ENCODE results near the gene LANCL2.
A peak's percentile ranks its signal among the peaks of the same experiment; 100 is the strongest.
"Not testable (repeated sequence)": the region's sequence is repeated elsewhere in the genome, so short reads cannot be mapped to it uniquely, and the experiment has no call there.

Gene LANCL2

DNA sequence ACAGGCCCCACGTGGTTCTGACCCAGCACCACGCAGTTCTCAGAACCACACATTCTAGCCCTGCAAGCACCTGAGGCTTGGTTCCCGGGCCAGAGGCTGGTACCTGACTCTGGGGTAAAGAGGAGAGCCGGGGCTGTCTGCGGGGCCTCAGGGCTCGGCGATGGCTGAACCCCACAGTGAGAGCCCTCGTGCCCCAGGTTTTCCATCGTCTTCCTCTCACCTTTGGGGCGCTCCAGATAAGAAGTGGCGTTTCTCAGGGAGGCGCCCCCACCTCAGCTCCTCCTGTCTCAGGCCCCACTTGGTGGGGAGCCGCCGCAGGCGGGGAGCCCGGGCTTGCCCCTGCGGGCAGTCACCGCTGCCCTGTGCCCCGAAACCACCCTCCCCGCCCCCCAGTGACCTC is 2.2 kb upstream of the LANCL2 start:
- no peak for DNase-seq (ENCODE audit: low read depth)

DNA sequence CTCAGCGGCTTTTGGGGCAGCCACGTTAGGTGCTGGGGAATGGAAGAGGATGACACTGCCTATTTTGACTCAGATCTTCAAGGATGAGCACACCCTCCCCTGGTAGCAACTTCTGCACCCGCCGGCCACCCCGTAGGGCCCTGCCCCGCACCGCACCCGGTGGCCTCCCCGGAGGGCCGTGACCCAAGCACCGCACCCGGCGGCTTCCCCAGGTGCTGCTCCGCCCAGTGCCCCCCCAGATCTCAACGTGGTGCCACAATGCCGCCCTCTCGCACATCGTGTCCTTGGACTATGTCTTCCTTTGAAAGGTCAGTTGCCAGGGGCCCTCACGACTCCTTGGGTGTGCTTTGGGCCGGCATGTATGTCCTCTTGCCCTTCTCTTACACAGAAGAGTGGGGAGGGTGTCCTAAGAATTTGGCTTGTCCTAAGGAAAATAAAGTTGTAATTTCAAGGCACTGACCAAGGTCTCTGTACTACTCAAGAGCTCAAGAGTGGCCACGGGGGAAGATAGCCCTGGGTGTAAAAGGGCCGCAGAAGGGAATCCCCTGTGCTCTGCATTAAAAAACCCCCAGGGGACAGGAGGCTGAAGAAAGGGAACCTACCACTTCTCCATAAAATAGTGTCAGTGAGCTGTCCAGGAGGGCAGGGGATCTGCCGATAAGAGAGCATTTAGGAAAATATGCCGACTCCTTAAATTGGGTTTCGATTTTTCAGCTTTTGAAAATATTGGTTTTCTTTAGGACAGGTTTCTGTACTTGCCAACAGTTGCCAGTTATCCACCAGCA is 1.6 kb upstream of the LANCL2 start:
- DNase-seq (ENCODE audit: low read depth) = no peak

DNA sequence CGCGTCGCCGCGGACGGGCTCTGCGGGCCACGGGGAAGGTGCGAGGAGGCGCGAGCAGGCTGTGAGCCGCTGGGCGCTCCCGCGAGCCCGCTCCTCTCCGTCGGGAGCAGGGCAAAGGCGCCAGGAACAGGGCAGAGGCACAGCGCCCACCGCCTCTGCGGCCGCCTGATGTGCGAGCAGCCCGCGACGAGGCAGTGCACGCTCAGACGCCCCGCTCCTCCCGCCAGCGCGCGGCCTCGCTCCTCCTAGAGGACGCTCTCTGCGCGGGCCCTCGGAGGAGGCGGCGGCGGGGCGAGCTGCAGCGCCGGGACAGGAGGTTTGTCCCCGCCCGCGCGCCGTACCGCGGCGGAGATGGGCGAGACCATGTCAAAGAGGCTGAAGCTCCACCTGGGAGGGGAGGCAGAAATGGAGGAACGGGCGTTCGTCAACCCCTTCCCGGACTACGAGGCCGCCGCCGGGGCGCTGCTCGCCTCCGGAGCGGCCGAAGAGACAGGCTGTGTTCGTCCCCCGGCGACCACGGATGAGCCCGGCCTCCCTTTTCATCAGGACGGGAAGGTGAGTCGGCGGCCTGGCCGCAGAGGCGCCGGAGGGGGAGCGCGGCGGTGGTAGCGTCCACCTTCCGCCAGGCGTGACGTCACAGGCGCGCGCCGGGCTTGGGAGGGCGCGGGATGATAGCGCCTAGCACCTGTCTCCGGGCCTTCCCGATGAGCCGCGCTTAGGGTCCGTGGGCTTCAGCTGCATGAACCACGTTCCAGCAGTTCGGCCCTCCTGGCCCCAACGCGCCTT is 731 bp downstream of the LANCL2 start:
- peak; percentile 82 for DNase-seq (ENCODE audit: low read depth)

DNA sequence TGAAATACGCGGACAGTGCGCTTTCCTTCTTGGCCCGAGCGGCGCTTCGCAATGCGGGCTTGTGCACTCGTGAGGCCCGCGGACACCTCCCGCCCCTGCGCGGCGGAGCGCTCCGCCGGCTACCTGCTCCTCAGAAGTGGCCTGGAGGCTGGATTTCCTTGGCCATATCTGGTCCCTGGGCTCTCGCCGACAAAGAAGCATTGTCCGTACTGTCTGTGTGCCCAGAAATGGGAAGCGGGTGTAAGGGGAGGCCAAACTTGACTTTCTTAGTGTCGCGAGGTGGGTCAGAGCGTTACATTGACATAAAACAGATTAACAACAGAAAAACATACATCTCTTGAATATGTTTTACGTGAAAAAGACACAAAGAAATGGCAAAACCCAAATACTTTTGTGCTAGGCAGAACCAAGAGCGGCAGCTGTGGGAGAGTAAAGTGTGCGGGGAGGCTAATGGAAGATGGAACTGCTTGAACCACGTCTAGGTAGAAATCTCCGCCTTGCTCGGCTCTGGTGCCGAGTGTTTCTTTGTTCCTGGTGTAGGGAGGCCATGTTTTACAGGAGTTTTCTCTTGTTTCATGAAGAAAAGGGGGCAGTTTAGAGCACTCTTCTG is 1.4 kb downstream of the LANCL2 start:
- no peak for DNase-seq (ENCODE audit: low read depth)

DNA sequence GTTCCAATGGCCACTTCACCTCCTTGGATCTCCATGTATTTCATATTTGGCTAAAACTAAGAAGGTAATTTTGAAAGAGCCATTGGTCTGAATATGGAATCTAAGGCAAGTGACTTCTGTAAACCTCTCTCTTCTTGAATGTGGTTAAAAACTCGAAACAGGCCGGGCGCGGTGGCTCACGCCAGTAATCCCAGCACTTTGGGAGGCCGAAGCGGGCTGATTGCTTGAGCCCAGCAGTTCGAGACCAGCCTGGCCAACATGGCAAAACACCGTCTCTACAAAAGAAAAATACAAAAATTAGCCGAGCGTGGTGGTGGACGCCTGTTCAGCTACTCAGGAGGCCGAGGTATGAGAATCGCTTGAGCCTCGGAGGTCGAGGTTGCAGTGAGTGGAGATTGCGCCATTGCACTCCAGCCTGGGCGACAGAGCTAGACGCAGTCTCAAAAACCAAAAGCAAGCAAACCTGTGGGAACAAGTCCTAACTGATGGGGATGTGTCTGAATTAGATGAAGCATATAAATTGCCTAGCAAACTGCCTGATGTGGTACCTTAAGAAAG is 2.2 kb downstream of the LANCL2 start:
- DNase-seq (ENCODE audit: low read depth) = no peak

DNA sequence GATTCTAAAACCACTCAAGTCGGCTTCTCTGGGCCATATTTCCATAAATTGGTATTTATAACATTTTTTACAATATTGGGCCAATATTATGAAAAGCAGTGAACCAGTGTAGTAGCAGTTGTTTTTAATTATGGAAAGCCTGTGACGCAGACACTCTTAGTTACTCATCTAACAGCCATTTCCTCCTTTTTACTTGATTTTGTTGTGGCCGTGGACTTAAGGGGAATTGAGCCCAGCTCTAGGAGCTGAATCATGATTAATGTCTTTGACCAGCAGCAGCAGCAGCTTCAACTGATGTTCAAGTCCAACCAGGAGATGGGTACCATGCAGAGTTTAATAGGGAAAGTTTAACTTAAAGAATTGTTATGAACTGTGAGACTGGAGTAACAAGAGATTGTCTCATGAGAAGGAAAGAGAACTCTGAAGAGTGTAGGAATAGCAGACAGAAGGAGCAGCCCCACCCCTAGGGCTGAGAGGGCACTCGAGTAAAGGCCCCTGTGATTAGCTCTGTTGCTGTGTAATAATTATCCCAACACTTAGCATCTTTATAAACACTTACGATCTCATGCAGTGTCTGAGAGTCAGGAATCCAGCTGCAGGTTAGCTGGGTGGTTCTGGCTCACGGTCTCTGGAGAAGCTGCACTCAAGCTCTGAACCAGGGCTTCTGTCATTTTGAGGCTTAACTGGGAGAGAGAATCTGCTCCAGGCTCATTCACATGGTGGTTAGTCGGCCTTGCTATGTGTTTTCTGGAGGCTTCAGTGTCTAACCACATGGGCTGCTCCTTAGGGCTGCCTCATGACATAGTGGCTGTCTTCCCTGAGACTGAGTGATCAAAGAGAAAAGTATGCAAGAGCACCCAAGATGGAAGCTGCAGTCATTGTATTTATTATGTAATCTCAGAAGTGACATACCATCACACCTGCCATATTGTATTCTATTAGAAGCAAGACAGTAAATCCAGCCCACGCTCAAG is 4.6 kb downstream of the LANCL2 start:
- DNase-seq (ENCODE audit: low read depth) = peak; percentile 82

DNA sequence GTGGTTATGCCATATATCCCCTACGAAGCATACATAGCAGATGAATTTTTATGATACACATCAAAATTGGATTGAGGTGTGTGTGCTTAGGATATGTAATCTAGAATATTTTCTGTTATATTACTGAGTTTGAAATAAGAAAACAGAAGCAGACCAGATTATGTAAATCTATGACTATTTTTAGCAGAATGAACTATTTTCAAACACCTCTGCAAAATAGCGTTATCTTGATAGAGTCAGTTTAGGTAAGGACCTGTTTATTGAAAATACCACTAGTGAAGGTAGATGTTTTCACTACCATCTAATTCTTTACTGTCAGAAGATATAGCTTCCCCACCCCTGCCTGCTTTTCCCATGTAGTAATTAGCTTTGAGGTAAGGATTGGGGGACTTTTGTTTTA is 9.1 kb downstream of the LANCL2 start:
- no peak for DNase-seq (ENCODE audit: low read depth)

DNA sequence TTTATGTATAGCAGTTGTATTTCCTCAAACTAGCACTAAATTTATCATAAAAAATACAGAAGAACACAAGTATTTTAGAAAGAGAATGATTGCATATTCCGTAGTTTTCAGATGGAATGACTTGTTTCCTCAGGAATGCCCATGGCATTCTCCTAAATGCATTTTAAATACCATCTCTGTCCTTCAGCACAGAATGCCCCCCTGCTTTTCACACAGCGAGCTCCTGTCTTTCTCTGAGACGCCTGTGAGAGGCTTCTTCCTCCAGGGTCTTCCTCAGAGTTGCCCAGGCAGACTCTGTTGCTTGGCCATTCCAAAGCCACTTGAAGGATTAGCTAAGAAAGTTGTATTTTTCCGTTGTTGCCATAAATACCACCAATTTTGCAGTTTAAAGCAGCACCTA is 10.1 kb downstream of the LANCL2 start:
- no peak for DNase-seq (ENCODE audit: low read depth)

DNA sequence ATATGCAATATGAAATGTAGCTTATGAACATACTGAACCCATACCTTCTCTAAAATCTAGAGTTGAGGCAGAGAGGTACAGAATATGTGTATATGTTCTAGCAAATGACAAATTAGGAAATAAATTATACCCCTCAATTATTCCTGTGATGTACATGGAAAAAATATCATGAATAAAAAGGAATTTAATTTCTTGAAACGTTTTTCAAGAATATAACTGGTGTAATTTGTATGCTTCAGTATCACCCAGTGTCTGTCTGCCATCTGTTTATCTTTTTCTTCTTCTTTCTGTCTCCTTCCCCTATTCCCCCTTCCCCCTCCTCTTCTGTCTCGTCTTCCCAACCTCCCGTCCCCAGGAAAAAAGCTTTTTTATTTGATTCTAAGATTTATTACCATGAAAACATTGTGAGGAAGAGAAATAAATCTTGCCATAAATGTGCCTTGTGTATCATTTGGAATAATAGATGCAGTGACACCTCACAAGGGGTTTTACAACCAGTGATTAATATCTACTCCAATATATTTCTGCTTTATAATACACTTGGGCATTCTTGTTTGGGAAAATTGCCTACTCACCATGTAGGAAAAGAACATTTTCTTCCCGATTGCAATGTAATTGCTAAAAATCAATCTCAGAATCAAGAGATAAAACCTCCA is 12.2 kb downstream of the LANCL2 start:
- no peak for DNase-seq (ENCODE audit: low read depth)

DNA sequence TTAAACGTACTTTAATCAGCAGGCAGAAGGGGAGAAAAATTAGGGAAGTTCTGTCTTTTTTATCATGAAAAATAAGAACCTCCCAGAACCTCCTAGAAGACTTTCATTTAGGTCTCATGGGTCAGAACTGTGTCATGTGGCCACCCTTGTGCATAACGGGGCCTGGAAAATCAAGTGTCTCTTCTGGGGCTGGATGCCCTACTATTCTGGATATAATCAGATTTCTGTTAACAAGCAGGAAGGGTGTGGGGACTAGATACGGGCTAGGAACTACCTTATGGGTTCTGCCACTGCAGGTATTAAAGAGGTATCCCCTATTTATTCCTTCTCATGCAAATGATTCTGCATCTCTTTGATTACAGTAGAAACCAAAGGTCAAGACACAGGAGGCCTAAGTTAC is 14.1 kb downstream of the LANCL2 start:
- no peak for DNase-seq (ENCODE audit: low read depth)

DNA sequence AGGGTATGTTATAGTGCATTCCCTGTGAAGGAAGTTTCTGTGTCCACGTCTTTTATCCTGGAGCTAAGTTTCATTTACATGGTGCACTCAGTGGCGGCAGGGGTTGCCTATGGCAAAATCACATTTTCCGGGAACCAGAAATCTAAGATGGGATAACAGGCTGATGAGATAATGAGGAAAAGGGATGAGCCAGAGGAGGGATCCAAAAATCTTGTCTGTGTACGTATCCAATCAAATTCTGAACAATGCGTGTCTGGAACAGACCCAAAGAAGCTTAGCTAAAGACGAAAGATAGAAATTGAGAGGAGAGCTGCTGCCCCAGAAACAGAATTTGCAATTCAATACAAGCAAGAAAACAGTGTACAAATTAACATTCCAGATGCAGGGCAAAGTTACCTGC is 16.1 kb downstream of the LANCL2 start:
- DNase-seq (ENCODE audit: low read depth) = no peak

DNA sequence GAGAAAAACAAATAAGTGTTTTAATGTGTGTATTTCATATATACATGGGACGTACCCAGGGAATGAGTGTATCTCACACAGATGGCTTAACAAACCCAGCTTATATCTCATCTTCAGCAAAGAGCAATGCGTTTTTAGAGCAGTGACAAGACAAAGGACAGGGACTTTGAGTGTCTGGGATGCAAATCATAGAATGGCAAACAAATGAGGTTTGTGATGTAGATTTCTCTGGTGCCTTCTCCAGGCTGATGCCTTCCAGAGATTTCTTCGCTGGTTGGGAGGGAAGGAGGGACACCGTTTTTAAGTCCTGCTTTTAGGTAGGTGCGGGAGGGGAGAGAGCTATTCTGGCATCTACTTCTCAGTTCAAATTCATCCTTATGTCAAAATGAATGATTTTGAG is 16.6 kb downstream of the LANCL2 start:
- no peak for DNase-seq (ENCODE audit: low read depth)

DNA sequence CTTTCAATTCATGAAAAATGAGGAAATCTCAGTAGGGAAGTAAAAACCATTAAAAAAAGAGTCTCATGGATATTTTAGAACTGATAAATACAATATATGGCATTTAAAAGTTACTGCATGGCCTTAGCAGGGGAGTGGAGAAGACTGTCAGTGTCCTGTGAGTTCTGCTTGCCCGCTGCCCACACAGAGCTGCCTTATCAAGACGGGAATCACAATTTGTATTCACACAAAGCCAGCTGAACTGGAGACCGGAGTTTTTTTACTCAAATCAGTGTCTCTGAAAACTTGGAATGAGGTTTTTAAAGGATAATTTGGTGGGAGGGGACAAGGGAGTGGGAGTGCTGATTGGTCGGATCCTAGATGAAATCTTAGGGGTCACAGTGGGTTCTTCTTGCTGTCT is 17.1 kb downstream of the LANCL2 start:
- DNase-seq (ENCODE audit: low read depth) = no peak

DNA sequence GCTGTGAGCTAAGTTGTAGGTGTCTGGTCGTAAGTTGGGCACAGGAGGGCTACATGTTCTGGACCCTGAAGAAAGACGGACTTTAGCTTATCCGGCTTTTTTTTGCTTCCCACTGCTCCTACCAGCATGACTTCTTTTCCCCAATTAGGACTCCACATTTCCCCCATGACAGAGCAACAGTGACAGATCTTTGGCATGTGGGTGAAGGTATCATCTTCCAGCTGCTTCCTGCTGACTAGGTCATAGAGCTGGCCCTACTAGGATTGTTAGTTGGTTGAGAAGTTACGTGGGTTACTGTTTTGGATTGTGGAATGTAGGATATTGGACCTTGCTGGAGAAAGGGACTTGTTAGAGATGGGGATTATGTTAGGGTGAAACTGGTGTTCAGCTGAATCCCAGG is 21.4 kb downstream of the LANCL2 start:
- no peak for DNase-seq (ENCODE audit: low read depth)

DNA sequence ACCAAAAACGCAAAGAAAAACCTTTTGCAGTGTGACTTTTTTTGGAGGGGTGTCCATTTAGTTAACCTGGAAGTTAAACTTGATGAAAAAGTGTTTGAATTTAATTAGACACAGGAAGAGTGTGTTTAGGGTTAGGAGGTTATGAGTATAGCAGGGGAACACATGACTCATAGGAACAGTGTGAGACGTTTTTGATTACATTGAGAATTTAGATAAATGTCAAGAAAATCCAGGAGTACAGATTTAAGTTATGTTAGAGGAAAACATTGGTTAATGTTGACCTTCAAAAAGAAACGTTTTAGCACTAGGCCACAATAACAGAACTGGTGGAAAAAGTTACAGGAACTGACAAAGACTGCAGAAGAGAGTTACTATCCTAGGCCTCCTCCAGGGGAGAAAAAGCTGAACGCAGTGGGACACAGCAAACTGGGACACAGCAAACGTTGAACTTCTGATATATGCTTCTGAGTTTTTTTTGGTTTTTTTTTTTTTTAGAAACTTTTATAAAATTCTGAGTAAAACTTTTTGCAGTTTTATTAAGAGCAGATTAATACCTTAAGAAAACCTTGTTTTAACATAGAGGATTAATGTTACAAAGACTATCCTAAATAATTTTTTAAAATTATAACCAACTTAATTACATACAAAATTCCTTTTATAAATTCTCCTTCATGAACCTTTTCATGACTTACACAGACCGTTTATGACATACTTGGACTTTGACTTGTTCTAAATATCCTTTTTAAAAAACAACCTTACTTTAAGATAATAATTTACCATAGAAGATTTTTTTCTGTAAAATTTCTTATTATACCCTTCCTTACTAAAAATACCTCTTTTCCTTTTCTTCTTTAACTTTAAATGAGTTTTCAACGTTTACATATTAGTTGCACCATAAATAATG is 22.2 kb downstream of the LANCL2 start:
- DNase-seq (ENCODE audit: low read depth) = no peak

DNA sequence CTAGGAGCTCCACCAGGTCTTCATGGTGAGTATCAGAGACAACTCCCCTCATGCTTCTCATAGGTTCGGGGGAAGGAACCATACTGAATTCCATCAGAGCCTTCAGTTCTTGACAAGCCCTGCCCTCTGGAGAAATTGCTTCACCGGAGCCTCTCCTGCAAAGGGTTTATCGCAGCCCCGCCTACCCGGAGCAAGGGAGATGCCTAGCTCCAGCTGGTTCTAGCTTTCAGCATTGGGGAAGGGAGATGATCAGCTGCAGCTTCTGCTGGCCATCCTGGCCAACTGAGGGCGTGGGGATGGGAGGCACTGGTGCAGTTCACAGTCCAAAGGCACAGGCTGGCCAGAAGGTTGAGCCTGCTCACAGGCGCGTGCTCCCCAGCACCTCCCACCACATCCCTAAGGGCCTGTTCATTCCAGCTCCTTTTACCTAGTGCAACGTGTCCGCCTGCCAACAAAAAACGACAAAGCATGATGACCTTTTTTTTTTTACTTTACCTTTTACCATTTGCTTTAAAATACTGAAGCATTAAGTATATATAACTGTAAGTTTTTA is 31.2 kb downstream of the LANCL2 start:
- no peak for DNase-seq (ENCODE audit: low read depth)

DNA sequence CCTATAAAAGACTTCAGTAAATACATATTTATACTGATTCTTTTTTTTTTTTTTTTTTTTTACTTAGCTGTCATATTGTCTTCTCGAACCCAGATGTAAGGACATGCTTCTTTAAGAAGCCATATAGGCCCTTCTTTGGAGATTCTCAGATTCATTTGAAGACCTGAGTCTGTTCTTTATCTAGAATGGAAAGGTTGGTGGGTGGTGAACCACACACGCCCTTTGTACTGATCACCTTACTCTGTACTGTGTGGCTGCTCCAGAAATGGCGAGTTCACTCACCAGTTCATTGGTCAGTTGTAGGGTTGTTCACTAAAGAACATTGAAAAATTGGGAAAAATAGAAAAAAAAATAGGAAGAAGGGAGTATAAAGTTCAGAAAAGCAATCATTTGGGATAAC is 32.5 kb downstream of the LANCL2 start:
- DNase-seq (ENCODE audit: low read depth) = no peak

DNA sequence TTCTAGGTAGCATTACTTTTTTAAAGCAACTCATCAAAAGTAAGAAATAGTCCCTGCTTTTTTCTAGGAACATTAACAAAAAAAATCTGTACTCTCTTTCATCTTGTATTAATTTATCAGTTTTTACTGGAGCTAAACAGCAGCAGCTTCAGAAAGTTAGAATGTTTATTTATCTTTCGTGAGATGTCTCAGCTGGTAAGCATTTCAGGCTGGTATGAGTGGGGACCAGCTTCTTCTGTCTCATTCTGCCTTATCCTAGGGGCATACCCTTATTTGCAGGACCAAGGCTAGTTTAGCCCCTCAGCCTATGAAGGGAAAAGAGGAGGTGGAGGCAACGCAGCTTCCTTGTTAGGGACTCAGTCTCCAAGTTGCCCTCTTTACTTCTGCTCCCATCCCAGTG is 35.1 kb downstream of the LANCL2 start:
- no peak for DNase-seq (ENCODE audit: low read depth)

DNA sequence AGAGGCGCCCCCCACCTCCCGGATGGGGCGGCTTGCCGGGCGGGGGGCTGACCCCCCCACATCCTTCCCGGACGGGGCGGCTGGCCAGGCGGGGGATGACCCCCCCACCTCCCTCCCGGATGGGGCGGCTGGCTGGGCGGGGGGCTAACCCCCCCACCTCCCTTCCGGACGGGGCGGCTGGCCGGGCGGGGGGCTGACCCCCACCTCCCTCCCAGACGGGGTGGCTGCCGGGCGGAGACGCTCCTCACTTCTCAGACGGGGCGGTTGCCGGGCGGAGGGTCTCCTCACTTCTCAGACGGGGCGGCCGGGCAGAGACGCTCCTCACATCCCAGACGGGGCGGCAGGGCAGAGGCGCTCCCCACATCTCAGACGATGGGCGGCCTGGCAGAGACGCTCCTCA is 37.4 kb downstream of the LANCL2 start:
- DNase-seq (ENCODE audit: low read depth) = not testable (repeated sequence)
